ENCODE results near the gene THBS3. TPM values are rescaled to one million over a fixed set of nuclear protein-coding genes. Genes with fewer than 3 reads are reported as not detected.

THBS3 gene
- total RNA-seq, 1 experiment from 2014 or later, result 33.0 TPM

DNA sequence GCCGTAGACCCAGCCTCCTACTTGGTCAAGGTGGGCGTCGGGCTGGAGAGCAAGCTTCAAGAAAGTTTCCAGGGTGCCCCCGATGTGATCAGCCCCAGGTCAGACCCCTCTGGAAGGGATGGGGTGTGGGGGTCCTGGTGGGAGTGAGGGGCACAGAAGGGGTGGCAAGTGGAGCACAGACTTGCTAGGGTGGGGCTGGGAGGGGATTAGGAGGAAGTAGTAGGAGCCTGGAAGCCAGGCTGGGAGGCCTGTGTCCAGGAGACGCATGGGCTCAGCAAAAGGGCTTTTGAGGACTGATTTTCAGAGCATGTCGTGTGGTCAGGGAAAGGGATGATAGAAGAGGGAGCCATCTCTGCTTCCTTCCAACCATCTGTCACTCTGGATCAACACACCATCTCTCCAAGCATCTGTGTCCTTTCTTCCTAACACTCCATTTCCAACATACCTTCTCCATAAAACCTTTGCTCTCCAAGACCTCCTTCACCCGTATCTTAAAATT, 25.6 kb downstream of the THBS3 start:
- Mint-ChIP-seq H3K9me3 (ENCODE audit: unreplicated experiment) (no peaks in the 10 kb centered on the region), H3K4me1 (ENCODE audit: insufficient read depth, unreplicated experiment) (peaks cover 18% of the 10 kb centered on the region), H3K27ac (ENCODE audit: low read depth, unreplicated experiment) (no peak overlapping the region), H3K4me3 (ENCODE audit: unreplicated experiment) (no peak overlapping the region), H3K27me3 (ENCODE audit: insufficient read depth, unreplicated experiment) (no peaks in the 10 kb centered on the region), H3K36me3 (ENCODE audit: insufficient read depth, unreplicated experiment) (peaks cover 18% of the 10 kb centered on the region)
- no peak for TF ChIP-seq CTCF (IDR thresholded peaks at IDR 0.05; ENCODE audit: unreplicated experiment)
- intact Hi-C loops (cut with micrococcal nuclease), result no loop called here
- DNase-seq (ENCODE audit: unreplicated experiment), result no peak
- ChIA-PET POLR2A (interaction anchor here (1.0 to 15.7 kb wide), 3 partner anchors 10 to 48 kb away, joined by 3 to 215 read pairs (median 4); partner anchors contain the start of gene KRTCAP2), CTCF (interaction anchor here (0.6 to 1.7 kb wide), 3 partner anchors 10 to 40 kb away, joined by 3 to 6 read pairs (median 3); partner anchors contain the start of gene KRTCAP2)
- no TSS peak for BruUV-seq (replicated peaks)

GRCh38 chr1:155181371-155182051, 26.2 kb downstream of the THBS3 start:
- POLR2A ChIA-PET, result interaction anchor here (1.1 to 15.7 kb wide), 2 partner anchors 13 to 25 kb away, joined by 3 to 215 read pairs; no protein-coding TSS in a partner anchor
- Mint-ChIP-seq H3K9me3 (ENCODE audit: unreplicated experiment) (no peaks in the 10 kb centered on the region), H3K36me3 (ENCODE audit: insufficient read depth, unreplicated experiment) (peaks cover 12% of the 10 kb centered on the region), H3K27me3 (ENCODE audit: insufficient read depth, unreplicated experiment) (no peaks in the 10 kb centered on the region), H3K4me3 (ENCODE audit: unreplicated experiment) (no peak overlapping the region), H3K4me1 (ENCODE audit: insufficient read depth, unreplicated experiment) (peaks cover 19% of the 10 kb centered on the region), H3K27ac (ENCODE audit: low read depth, unreplicated experiment) (no peak overlapping the region)
- no peak for DNase-seq (ENCODE audit: unreplicated experiment)
- intact Hi-C loops (cut with micrococcal nuclease), result no loop called here
- no peak for TF ChIP-seq CTCF (IDR thresholded peaks at IDR 0.05; ENCODE audit: unreplicated experiment)
- BruUV-seq (replicated peaks), result no TSS peak
- CTCF ChIA-PET, result interaction anchor here (0.6 to 2.4 kb wide), 5 partner anchors 9 to 90 kb away, joined by 3 to 16 read pairs (median 4); partner anchors contain the start of gene KRTCAP2

DNA sequence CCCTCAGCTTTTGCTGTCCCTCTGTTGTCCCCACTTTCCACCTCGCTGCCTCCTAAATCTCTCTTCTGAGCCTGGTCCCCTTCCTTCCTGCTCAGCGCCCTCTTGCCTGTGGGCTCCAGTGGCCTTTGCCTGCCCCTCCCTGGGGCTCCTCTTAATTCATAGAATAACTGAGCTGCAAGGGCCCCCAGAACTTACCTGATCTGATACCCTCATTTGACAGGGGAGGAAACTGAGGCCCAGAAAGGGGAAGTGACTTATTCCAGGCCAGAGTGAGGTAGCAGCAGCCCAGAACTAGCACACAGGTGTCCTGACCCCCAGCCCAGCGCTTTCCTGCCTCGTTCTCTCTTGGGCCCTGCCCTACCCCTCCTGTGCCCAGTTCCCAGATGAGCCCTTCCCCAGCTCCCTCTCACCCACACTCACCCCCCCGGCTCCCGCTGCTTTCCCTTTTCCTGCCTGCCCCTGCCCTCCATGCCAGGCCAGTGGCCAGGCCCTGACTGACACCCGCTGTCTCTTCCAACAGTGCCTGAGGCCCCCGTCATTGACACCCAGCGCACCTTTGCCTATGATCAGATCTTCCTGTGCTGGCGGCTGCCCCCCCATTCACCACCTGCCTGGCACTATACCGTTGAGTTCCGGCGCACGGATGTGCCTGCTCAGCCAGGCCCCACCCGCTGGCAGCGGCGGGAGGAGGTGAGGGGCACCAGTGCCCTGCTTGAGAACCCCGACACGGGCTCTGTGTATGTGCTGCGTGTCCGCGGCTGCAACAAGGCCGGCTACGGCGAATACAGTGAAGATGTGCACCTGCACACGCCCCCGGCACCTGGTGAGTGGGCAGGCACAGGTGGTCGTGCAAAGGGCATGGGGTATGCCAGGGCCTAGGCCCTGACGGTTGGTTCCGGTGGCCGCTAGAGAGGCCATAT, 28.3 kb downstream of the THBS3 start:
- POLR2A ChIA-PET, result interaction anchor here (0.7 to 15.7 kb wide), 2 partner anchors 15 to 144 kb away, joined by 4 to 215 read pairs; no protein-coding TSS in a partner anchor
- peaks cover 19% of the 10 kb centered on the region for H3K4me1 Mint-ChIP-seq (ENCODE audit: insufficient read depth, unreplicated experiment)
- no TSS peak for BruUV-seq (replicated peaks)
- no peak for DNase-seq (ENCODE audit: unreplicated experiment)
- H3K27ac Mint-ChIP-seq (ENCODE audit: low read depth, unreplicated experiment), result no peak overlapping the region
- H3K9me3 Mint-ChIP-seq (ENCODE audit: unreplicated experiment), result no peaks in the 10 kb centered on the region
- no peak for TF ChIP-seq CTCF (IDR thresholded peaks at IDR 0.05; ENCODE audit: unreplicated experiment)
- intact Hi-C loops (cut with micrococcal nuclease), result loop anchor here (5.0 kb wide), 1 partner anchor 413 kb away; no protein-coding TSS in a partner anchor
- H3K27me3 Mint-ChIP-seq (ENCODE audit: insufficient read depth, unreplicated experiment), result no peaks in the 10 kb centered on the region
- H3K36me3 Mint-ChIP-seq (ENCODE audit: insufficient read depth, unreplicated experiment), result peaks cover 5% of the 10 kb centered on the region
- H3K4me3 Mint-ChIP-seq (ENCODE audit: unreplicated experiment), result no peak overlapping the region
- CTCF ChIA-PET, result interaction anchor here (1.0 to 2.4 kb wide), 6 partner anchors 13 to 88 kb away, joined by 3 to 16 read pairs (median 3); no protein-coding TSS in a partner anchor

Data from MCF 10A (cell line).